HCT116 (cell line): ENCODE results near the gene OXCT2. TPM values are rescaled to one million over a fixed set of nuclear protein-coding genes. Genes with fewer than 3 reads are reported as not detected.

Source experiments
- ATAC-seq: fragments of 200-7000 bp; cut with Tn5 transposase; 2 replicates; pipeline ENCODE4 v1.9.1; 2020; ENCODE audit warnings: mild to moderate bottlenecking, moderate library complexity
- BruUV-seq: library from RNA; stranded (reverse); fragments of 400-500 nt; replicated peaks from 2 replicates; lab custom pipeline; 2021; lab: Mats Ljungman, UMichigan
- CTCF ChIA-PET: fragments of 300-600 bp; sonication (Branson Sonifier 250); formaldehyde crosslinking; loops from one replicate; lab custom pipeline; 2021; ENCODE audit warnings: antibody characterized with exemption; lab: Charles Lee
- POLR2A ChIA-PET: fragments of 300-600, 350-600 bp; sonication (Branson Sonifier 250); formaldehyde crosslinking; loops from one replicate; lab custom pipeline; 2021; ENCODE audit warnings: antibody characterized with exemption; lab: Charles Lee
- RAD21 ChIA-PET, 2 experiments: fragments of 300-600 bp; sonication (Branson Sonifier 250); formaldehyde crosslinking; loops; one replicate each; lab custom pipeline; 2023; ENCODE audit warnings: low total read pairs in 2 of 2; ENCODE audit not compliant: uncharacterized antibody in 2 of 2, unreplicated experiment in 2 of 2, low non-redundant PET in 1 of 2; lab: Charles Lee
- DNase-seq: peaks from one replicate; pipeline ENCODE4 v3.0.0-alpha.2; 2010; ENCODE audit warnings: low read depth, low spot score
- H2AFZ ChIP-seq: fragments of 200-600 bp; shearing (Covaris generic), sonication (generic); 2 replicates; pipeline ENCODE4 v1.6.1; 2017; ENCODE audit warnings: low read depth, mixed run types, mixed read lengths, antibody characterized with exemption, low read length; ENCODE audit not compliant: poor library complexity, severe bottlenecking
- H3K27ac ChIP-seq: 2 replicates; pipeline ENCODE4 v1.5.1; 2012; ENCODE audit warnings: low read depth, low read length
- H3K27me3 ChIP-seq: fragments of 200-600 bp; sonication (generic); 2 replicates; pipeline ENCODE4 v1.6.1; 2016; ENCODE audit warnings: mixed run types, low read length, mixed read lengths; ENCODE audit not compliant: insufficient read depth
- H3K36me3 ChIP-seq, 2 experiments: fragments of 200-500 bp in 1 of 2; fragments of 200-600 bp in 1 of 2; sonication (Bioruptor generic) in 1 of 2; sonication (generic) in 1 of 2; 2 replicates each; pipeline versions ENCODE4 v1.5.1 to v1.6.1; 2014 to 2016; ENCODE audit warnings: low read length in 2 of 2, inconsistent platforms in 1 of 2, mixed read lengths in 1 of 2, mixed run types in 1 of 2; ENCODE audit not compliant: insufficient read depth in 2 of 2, control insufficient read depth in 1 of 2
- H3K4me1 ChIP-seq, 2 experiments: fragments of 200-600 bp in 1 of 2; sonication (generic) in 1 of 2; 2 replicates each; pipeline versions ENCODE4 v1.5.1 to v1.6.1; 2012 to 2017; ENCODE audit warnings: low read length in 2 of 2, inconsistent platforms in 1 of 2, mild to moderate bottlenecking in 1 of 2, mixed read lengths in 1 of 2, mixed run types in 1 of 2, moderate library complexity in 1 of 2; ENCODE audit not compliant: insufficient read depth in 2 of 2, control insufficient read depth in 1 of 2
- H3K4me2 ChIP-seq: fragments of 200-600 bp; sonication (generic); 2 replicates; pipeline ENCODE4 v1.6.1; 2017; ENCODE audit warnings: mixed run types, low read length, mixed read lengths
- H3K4me3 ChIP-seq, 2 experiments: fragments of 200-600 bp in 1 of 2; sonication (generic) in 1 of 2; replicated peaks in 1 of 2; 2 replicates each; pipeline ENCODE4 v1.5.1; 2011 to 2016; ENCODE audit warnings: low read length in 2 of 2, control low read depth in 1 of 2, low read depth in 1 of 2, mild to moderate bottlenecking in 1 of 2, mixed read lengths in 1 of 2, mixed run types in 1 of 2
- H3K79me2 ChIP-seq: fragments of 200-600 bp; sonication (generic); 2 replicates; pipeline ENCODE4 v1.6.1; 2017; ENCODE audit warnings: mild to moderate bottlenecking, mixed run types, low read length, moderate library complexity, mixed read lengths; ENCODE audit not compliant: insufficient read depth
- H3K9ac ChIP-seq: fragments of 200-600 bp; sonication (generic); 2 replicates; pipeline ENCODE4 v1.6.1; 2016; ENCODE audit warnings: low read length, mixed read lengths
- H3K9me2 ChIP-seq: fragments of 200-600 bp; sonication (generic), shearing (Covaris generic); 2 replicates; pipeline ENCODE4 v1.6.1; 2017; ENCODE audit warnings: mixed run types, mild to moderate bottlenecking, moderate library complexity; ENCODE audit not compliant: insufficient read depth
- H3K9me3 ChIP-seq, 2 experiments: fragments of 200-500 bp in 1 of 2; fragments of 200-600 bp in 1 of 2; sonication (Bioruptor generic) in 1 of 2; sonication (generic) in 1 of 2; 2 replicates each; pipeline ENCODE4 v1.6.1; 2014 to 2017; ENCODE audit warnings: low read length in 2 of 2, mixed read lengths in 2 of 2, inconsistent platforms in 1 of 2, low read depth in 1 of 2, mild to moderate bottlenecking in 1 of 2, mixed run types in 1 of 2, moderate library complexity in 1 of 2; ENCODE audit not compliant: control insufficient read depth in 1 of 2, insufficient read depth in 1 of 2
- H4K20me1 ChIP-seq: fragments of 200-600 bp; sonication (generic), shearing (Covaris generic); 2 replicates; pipeline ENCODE4 v1.6.1; 2017; ENCODE audit warnings: mixed run types, mild to moderate bottlenecking, moderate library complexity; ENCODE audit not compliant: insufficient read depth
- ATF3 ChIP-seq: IDR thresholded peaks from 2 replicates; pipeline ENCODE4 v1.6.1; 2012
- CBX3 ChIP-seq: IDR thresholded peaks from 2 replicates; pipeline ENCODE4 v1.6.1; 2012; ENCODE audit warnings: low read depth
- EGR1 ChIP-seq: IDR thresholded peaks from 2 replicates; pipeline ENCODE4 v1.6.1; 2012; ENCODE audit warnings: low read depth
- EZH2 ChIP-seq: fragments of 200-600 bp; sonication (generic); IDR thresholded peaks from 2 replicates; pipeline ENCODE4 v1.6.1; 2017; ENCODE audit warnings: antibody characterized with exemption, mixed run types
- FOSL1 ChIP-seq: IDR thresholded peaks from 2 replicates; pipeline ENCODE4 v1.6.1; 2012; ENCODE audit warnings: low read depth
- JUND ChIP-seq: IDR thresholded peaks from 2 replicates; pipeline ENCODE4 v1.6.1; 2012
- MAX ChIP-seq: IDR thresholded peaks from 2 replicates; pipeline ENCODE4 v1.6.1; 2012
- POLR2A ChIP-seq: IDR thresholded peaks from 2 replicates; pipeline ENCODE4 v1.7.0; 2011; ENCODE audit warnings: borderline replicate concordance; ENCODE audit not compliant: insufficient read depth, insufficient read length; ENCODE audit errors: extremely low read depth
- RAD21 ChIP-seq: IDR thresholded peaks from 2 replicates; pipeline ENCODE4 v1.6.1; 2012; ENCODE audit warnings: low read depth, mild to moderate bottlenecking
- SIN3A ChIP-seq: IDR thresholded peaks from 2 replicates; pipeline ENCODE4 v1.6.1; 2012; ENCODE audit warnings: low read depth
- YY1 ChIP-seq: IDR thresholded peaks from 2 replicates; pipeline ENCODE4 v1.6.1; 2011; ENCODE audit warnings: low read length, low read depth, moderate library complexity, mild to moderate bottlenecking; ENCODE audit not compliant: insufficient replicate concordance; ENCODE audit errors: extremely low read depth
- ZFX ChIP-seq: fragments of 450-650 bp; IDR thresholded peaks from 2 replicates; pipeline ENCODE4 v1.6.1; 2017
- ZNF274 ChIP-seq: fragments of 200-500 bp; sonication (Bioruptor generic); IDR thresholded peaks from 2 replicates; pipeline ENCODE4 v1.6.1; 2014; ENCODE audit warnings: mild to moderate bottlenecking, low read depth, low read length, inconsistent platforms
- intact Hi-C: fragments of 100-400 bp; cut with micrococcal nuclease; formaldehyde crosslinking; loops from 2 replicates; pipeline ENCODE4 v1.10.0; 2022
- total RNA-seq: library from RNA; stranded (reverse); gene quantifications from one replicate; pipeline ENCODE4 v1.2.1, GENCODE V29; 2021; ENCODE audit not compliant: unreplicated experiment
- TF ChIP-seq, protein P1 (sequence below), 3 experiments: fragments of 200-600 bp in 1 of 3; sonication (generic) in 1 of 3; IDR thresholded peaks in 2 of 3; conservative IDR thresholded peaks in 1 of 3; 2 replicates each; pipeline ENCODE4 v1.5.1; 2012 to 2017; ENCODE audit warnings: low read depth in 2 of 3, low read length in 2 of 3, antibody characterized with exemption in 1 of 3, borderline replicate concordance in 1 of 3, control low read depth in 1 of 3, mild to moderate bottlenecking in 1 of 3, mixed read lengths in 1 of 3, mixed run types in 1 of 3, moderate library complexity in 1 of 3; ENCODE audit not compliant: insufficient read depth in 1 of 3

The OXCT2 gene
- total RNA-seq, 1 experiment from 2014 or later, result 3.7 TPM

- no peaks in the 10 kb centered on the region for H3K36me3 ChIP-seq
Observed at GRCh38 chr1:39721664-39722063, 49.5 kb downstream of the OXCT2 start.

GRCh38 chr1:39720094-39720999, 50.8 kb downstream of the OXCT2 start:
- ChIA-PET CTCF (interaction anchor here (0.6 to 4.6 kb wide), 12 partner anchors 9 to 622 kb away, joined by 3 to 29 read pairs (median 4); partner anchors contain the start of gene HPCAL4), POLR2A (no interaction called here), RAD21 (interaction anchor here (0.7 to 1.4 kb wide), 4 partner anchors 10 to 623 kb away, joined by 3 to 8 read pairs (median 4); no protein-coding TSS in a partner anchor)
- peak overlapping the region; percentile 99 for H2AFZ ChIP-seq
- no peak overlapping the region for H3K27ac ChIP-seq
- DNase-seq, result peak; percentile 48
- no peaks in the 10 kb centered on the region for H3K36me3 ChIP-seq
- intact Hi-C loops, result loop anchor here (1.0 to 5.0 kb wide), 4 partner anchors 63 to 618 kb away; no protein-coding TSS in a partner anchor
- H4K20me1 ChIP-seq, result no peaks in the 10 kb centered on the region
- no peak overlapping the region for H3K9ac ChIP-seq
- peaks cover 0 to 3% of the 10 kb centered on the region in 2 experiments; a peak in 1 of 4 replicates for H3K4me1 ChIP-seq
- H3K4me2 ChIP-seq, result peak overlapping the region; percentile 60
- no peaks in the 10 kb centered on the region for H3K9me3 ChIP-seq
- peak; percentile 82 for ATAC-seq
- no peaks in the 10 kb centered on the region for H3K9me2 ChIP-seq
- H3K4me3 ChIP-seq, result peak overlapping the region in 1 of 2 experiments; percentile 35; a peak in 1 of 4 replicates
- no TSS peak for BruUV-seq
- peaks cover 4% of the 10 kb centered on the region; the same call in 1 of the 2 replicates for H3K27me3 ChIP-seq
- H3K79me2 ChIP-seq, result no peaks in the 10 kb centered on the region
- TF ChIP-seq MAX (no peak), SIN3A (no peak), JUND (no peak), FOSL1 (0 out of 2 replicates have a peak, but pooled peaks have one; percentile 8), EZH2 (no peak), RAD21 (peak; percentile 85), CBX3 (no peak)
- TF ChIP-seq, protein P1, sequence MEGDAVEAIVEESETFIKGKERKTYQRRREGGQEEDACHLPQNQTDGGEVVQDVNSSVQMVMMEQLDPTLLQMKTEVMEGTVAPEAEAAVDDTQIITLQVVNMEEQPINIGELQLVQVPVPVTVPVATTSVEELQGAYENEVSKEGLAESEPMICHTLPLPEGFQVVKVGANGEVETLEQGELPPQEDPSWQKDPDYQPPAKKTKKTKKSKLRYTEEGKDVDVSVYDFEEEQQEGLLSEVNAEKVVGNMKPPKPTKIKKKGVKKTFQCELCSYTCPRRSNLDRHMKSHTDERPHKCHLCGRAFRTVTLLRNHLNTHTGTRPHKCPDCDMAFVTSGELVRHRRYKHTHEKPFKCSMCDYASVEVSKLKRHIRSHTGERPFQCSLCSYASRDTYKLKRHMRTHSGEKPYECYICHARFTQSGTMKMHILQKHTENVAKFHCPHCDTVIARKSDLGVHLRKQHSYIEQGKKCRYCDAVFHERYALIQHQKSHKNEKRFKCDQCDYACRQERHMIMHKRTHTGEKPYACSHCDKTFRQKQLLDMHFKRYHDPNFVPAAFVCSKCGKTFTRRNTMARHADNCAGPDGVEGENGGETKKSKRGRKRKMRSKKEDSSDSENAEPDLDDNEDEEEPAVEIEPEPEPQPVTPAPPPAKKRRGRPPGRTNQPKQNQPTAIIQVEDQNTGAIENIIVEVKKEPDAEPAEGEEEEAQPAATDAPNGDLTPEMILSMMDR (IDR thresholded peaks at IDR 0.05 in 2 of 3, conservative IDR thresholded peaks at IDR 0.05 in 1 of 3; ENCODE audit: borderline replicate concordance in 1 of 3, insufficient read depth in 1 of 3, low read depth in 2 of 3, low read length in 2 of 3), result peak; percentile 37 to 80 (median 70); a peak in 5 of 6 replicates

More at GRCh38 chr1:39721664-39722063, 49.5 kb downstream of the OXCT2 start:
- H3K27ac ChIP-seq, result no peak overlapping the region
- CTCF ChIA-PET, result interaction anchor here (2.2 to 3.5 kb wide), 2 partner anchors 64 to 623 kb away, joined by 9 to 12 read pairs; no protein-coding TSS in a partner anchor
- no TSS peak for BruUV-seq
- no peaks in the 10 kb centered on the region for H3K9me2 ChIP-seq
- peaks cover 0 to 3% of the 10 kb centered on the region in 2 experiments; a peak in 1 of 4 replicates for H3K4me1 ChIP-seq
- RAD21 ChIA-PET, result no interaction called here
- no peak for ATAC-seq
- intact Hi-C loops, result loop anchor here (5.0 kb wide), 3 partner anchors 64 to 619 kb away; no protein-coding TSS in a partner anchor
- peaks cover 5% of the 10 kb centered on the region for H3K27me3 ChIP-seq
- no peak overlapping the region for H3K4me3 ChIP-seq
- H2AFZ ChIP-seq, result no peak overlapping the region
- POLR2A ChIA-PET, result no interaction called here
- H3K79me2 ChIP-seq, result no peaks in the 10 kb centered on the region
- TF ChIP-seq EGR1 (no peak), ZFX (no peak), POLR2A (no peak), FOSL1 (no peak), ATF3 (no peak), YY1 (no peak), ZNF274 (no peak)
- no peaks in the 10 kb centered on the region for H4K20me1 ChIP-seq
- no peaks in the 10 kb centered on the region for H3K9me3 ChIP-seq
- no peak overlapping the region for H3K4me2 ChIP-seq
- DNase-seq, result no peak
- H3K9ac ChIP-seq, result no peak overlapping the region
